H7 (cell line): ENCODE data around the gene SASH3. TPM values are rescaled to one million over a fixed set of nuclear protein-coding genes. Genes with fewer than 3 reads are reported as not detected.
A peak's percentile ranks its signal among the peaks of the same experiment; 100 is the strongest.

Source experiments
- DNase-seq: peaks from one replicate; pipeline ENCODE4 v3.0.0; 2012
- H3K27me3 ChIP-seq: 2 replicates; pipeline ENCODE4 v1.6.0; 2011; ENCODE audit warnings: mild to moderate bottlenecking, low read length; ENCODE audit not compliant: control insufficient read depth, insufficient read depth
- H3K36me3 ChIP-seq: replicated peaks from 2 replicates; pipeline ENCODE4 v1.5.1; 2011; ENCODE audit warnings: low read length; ENCODE audit not compliant: control insufficient read depth, insufficient read depth
- H3K4me3 ChIP-seq: 2 replicates; pipeline ENCODE4 v1.5.1; 2011; ENCODE audit warnings: low read depth, mild to moderate bottlenecking, control low read depth, low read length, moderate library complexity; ENCODE audit not compliant: insufficient read depth
- total RNA-seq: library from RNA; depleted of rRNA; stranded (reverse); fragments of >200 nt; shearing (Covaris generic); gene quantifications from 2 replicates; pipeline ENCODE4 v1.2.3, GENCODE V29; 2014

The SASH3 gene
- total RNA-seq, 1 experiment from 2014 or later, result not detected

GRCh38 chrX:129748305-129748704 lies 31.4 kb upstream of the SASH3 start:
- Histone ChIP-seq H3K27me3 (no peaks in the 10 kb centered on the region), H3K36me3 (no peaks in the 10 kb centered on the region), H3K4me3 (no peak overlapping the region)
- no peak for DNase-seq

GRCh38 chrX:129749069-129749468 lies 30.7 kb upstream of the SASH3 start:
- DNase-seq, result no peak
- no peaks in the 10 kb centered on the region for H3K36me3 ChIP-seq
- H3K27me3 ChIP-seq, result no peaks in the 10 kb centered on the region
- no peak overlapping the region for H3K4me3 ChIP-seq

DNA sequence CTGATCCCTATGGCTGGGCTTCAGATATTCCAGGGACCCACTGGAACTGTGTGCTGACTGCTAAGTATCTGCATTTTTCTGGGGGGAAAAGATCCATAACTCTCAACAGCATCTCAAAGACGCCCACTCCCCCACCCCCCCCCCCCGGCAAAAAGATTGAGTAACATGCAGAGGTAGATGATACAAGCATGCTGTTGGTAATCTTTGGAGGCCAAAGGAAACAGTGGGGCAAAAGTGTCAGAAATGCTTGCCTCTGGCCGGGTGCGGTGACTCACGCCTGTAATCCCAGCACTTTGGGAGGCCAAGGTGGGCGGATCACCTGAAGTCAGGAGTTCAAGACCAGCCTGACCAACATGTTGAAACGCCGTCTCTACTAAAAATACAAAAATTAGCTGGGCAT lies 28.8 kb upstream of the SASH3 start:
- H3K4me3 ChIP-seq, result no peak overlapping the region
- 0 out of 2 replicates have a peak, but pooled peaks cover 2% of the 10 kb centered on the region for H3K27me3 ChIP-seq
- no peaks in the 10 kb centered on the region for H3K36me3 ChIP-seq
- no peak for DNase-seq

GRCh38 chrX:129754056-129755024 lies 25.4 kb upstream of the SASH3 start:
- peak; percentile 87 for DNase-seq
- H3K27me3 ChIP-seq, result 0 out of 2 replicates have a peak, but pooled peaks cover 2% of the 10 kb centered on the region
- no peak overlapping the region for H3K4me3 ChIP-seq
- H3K36me3 ChIP-seq, result no peaks in the 10 kb centered on the region

- Histone ChIP-seq H3K4me3 (no peak overlapping the region), H3K36me3 (no peaks in the 10 kb centered on the region), H3K27me3 (0 out of 2 replicates have a peak, but pooled peaks cover 2% of the 10 kb centered on the region)
- peak; percentile 84 for DNase-seq
These were observed 23.7 kb upstream of the SASH3 start for GRCh38 chrX:129755779-129756650.

DNA sequence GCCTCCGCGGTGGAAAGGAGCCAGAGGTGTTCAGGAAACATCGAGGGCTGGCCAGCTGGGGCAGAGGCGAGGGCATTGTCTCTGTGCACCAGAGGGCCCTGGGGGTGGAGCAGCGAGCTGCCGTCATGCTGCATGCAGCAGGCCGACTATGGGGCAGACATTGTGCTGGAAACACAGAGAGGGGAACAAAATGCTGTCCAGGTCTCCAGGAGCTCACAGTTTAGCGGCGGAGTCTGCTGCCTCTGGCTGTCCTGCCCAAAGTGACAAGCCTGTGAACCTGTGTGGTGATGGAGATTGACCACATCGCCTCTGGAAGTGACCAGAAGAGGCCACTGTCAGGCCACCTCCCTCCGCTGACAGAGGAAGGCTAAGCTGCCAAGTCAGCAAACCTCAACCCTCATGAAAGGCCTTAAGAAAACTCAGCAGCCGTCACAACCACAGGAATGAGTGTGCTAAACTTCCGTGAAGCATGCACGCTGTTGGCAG lies 20.1 kb upstream of the SASH3 start:
- no peak for DNase-seq
- no peaks in the 10 kb centered on the region for H3K27me3 ChIP-seq
- no peak overlapping the region for H3K4me3 ChIP-seq
- no peaks in the 10 kb centered on the region for H3K36me3 ChIP-seq

DNA sequence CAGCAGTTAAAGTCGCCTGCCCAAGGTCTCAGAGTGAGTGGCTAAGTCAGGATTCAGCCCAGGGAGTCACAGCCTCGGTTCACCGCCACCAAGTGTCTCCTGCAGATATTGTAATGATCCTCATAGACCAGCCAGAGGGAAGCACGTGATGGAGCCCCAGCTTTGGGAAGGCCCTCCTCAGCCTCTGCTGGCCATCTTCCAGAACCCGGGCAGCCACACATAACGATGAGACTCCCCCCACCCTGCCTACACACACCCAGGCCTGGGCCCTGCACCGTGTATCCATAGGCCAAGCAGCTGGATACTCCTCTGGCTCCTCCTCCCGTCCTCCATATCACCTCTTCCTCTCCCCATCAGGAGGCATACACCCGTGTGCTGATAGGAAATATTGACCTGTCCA lies 19.6 kb upstream of the SASH3 start:
- Histone ChIP-seq H3K4me3 (no peak overlapping the region), H3K36me3 (no peaks in the 10 kb centered on the region), H3K27me3 (no peaks in the 10 kb centered on the region)
- no peak for DNase-seq

- H3K4me3 ChIP-seq, result no peak overlapping the region
These were observed 18.8 kb upstream of the SASH3 start for GRCh38 chrX:129760981-129761380.

DNA sequence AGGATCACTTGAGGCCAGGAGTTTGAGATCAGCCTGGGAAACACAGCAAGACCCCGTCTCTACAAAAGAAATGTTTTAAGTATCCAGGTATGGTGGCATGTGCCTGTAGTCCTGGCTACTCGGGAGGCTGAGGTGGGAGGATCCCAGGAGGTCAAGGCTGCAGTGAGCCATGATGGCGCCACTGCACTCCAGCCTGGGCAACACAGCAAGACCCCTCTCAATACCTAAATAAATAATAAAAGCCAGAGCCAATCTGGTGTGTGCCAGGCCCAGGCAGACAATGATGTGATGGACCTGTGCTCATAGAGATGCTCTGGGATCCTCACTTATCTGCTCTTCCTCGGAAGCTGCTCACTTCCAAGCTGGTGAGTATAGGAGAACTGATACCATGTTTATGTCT lies 18.2 kb upstream of the SASH3 start:
- Histone ChIP-seq H3K27me3 (no peaks in the 10 kb centered on the region), H3K4me3 (no peak overlapping the region), H3K36me3 (no peaks in the 10 kb centered on the region)
- no peak for DNase-seq

More at GRCh38 chrX:129760981-129761380, 18.8 kb upstream of the SASH3 start:
- H3K36me3 ChIP-seq, result no peaks in the 10 kb centered on the region
- H3K27me3 ChIP-seq, result no peaks in the 10 kb centered on the region
- no peak for DNase-seq

DNA sequence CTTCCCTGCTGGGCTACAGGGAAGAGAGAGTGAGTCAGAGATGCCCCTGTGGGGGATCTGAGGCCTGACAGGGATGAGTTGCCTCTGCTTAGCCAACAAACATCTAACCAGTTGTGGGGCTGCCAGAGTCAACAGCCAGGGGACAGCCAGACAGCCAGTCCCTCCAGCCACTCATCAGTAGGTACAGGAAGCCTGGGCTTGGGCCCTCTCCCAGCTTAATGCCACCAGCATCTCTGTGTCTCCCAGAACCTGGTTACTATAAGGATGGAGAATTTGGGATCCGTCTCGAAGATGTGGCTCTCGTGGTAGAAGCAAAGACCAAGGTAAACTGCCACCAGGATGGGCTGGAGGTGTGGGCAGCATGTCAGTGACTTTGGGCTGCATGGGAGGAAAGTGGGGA lies 17.3 kb upstream of the SASH3 start:
- DNase-seq, result no peak
- H3K36me3 ChIP-seq, result no peaks in the 10 kb centered on the region
- H3K4me3 ChIP-seq, result no peak overlapping the region
- H3K27me3 ChIP-seq, result no peaks in the 10 kb centered on the region

DNA sequence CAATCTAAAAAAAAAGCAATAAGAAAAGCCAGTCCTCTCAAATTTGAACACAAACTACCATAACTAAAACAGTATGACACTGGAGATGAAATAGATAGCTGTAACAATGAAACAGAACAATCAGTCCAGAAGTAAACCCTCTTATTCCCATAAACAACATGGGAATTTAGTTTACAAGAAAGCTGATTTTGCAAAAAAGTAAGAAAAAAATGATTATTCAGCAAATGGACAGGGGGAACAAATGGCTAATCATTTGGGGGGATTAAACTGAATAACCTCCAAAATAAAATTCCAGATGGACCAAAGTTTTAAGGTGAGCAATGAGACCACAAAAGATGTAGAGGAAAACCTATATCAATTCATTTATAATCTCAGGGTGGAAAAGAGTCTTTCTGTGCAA lies 16.1 kb upstream of the SASH3 start:
- no peaks in the 10 kb centered on the region for H3K27me3 ChIP-seq
- no peaks in the 10 kb centered on the region for H3K36me3 ChIP-seq
- H3K4me3 ChIP-seq, result no peak overlapping the region
- no peak for DNase-seq

GRCh38 chrX:129768186-129768585 lies 11.6 kb upstream of the SASH3 start:
- Histone ChIP-seq H3K4me3 (no peak overlapping the region), H3K27me3 (no peaks in the 10 kb centered on the region), H3K36me3 (no peaks in the 10 kb centered on the region)
- DNase-seq, result no peak

DNA sequence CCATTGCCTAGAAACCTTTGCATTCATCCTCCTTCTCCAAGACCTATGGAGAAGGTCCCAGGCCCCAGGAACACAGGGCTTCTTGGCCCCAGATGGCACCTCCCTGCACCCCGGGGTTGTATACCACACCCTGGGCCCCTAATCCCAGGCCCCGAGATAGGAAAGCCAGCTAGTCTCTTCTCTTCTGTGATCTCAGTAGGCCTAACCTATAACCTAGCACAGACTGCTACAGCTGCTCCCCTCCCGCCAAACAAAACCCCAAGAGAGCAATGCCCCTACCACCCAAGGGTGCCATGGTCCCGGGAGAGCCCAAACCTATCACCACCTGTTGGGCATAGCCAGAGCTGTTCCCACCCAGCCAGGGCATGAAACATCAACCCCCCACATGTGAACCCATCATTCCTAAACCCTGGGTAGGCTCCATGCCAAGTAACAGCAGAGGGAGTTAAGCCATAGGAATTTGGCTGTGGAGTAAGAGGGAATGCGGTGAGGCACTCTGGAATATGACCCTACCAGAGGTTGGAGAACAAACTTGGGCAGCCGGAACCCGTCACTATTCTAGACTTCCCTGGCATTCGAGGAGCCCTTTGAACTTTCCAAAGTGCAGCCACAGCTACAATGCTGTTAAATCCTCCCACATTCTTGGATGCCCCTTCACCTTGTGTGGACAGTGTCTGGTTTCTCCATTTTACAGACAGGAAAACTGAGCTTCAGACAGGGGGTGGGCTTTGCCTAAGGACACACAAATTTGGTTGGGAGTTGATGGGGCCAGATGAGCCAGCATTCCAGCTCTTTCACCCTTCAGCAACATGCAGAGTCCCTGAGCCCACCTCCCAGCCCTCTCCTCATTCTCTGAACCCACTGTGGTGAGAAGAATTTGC lies 10.9 kb upstream of the SASH3 start:
- Histone ChIP-seq H3K27me3 (no peaks in the 10 kb centered on the region), H3K36me3 (no peaks in the 10 kb centered on the region), H3K4me3 (no peak overlapping the region)
- DNase-seq, result no peak
